Liver (tissue), 3 donors: ENCODE data around the gene PTGIS.

Experiments used
- ATF3 ChIP-seq: IDR thresholded peaks from 2 replicates; pipeline ENCODE4 v1.6.1; 2016; ENCODE audit warnings: antibody characterized with exemption
- TF ChIP-seq, protein P1 (sequence below): fragments of 150-350 bp; IDR thresholded peaks from 2 replicates; pipeline ENCODE4 v1.5.1; 2017; ENCODE audit warnings: improper control_type of control experiment, low read depth, low read length; ENCODE audit not compliant: missing input control
- donor health status: healthy.
- donor health status: healthy.

DNA sequence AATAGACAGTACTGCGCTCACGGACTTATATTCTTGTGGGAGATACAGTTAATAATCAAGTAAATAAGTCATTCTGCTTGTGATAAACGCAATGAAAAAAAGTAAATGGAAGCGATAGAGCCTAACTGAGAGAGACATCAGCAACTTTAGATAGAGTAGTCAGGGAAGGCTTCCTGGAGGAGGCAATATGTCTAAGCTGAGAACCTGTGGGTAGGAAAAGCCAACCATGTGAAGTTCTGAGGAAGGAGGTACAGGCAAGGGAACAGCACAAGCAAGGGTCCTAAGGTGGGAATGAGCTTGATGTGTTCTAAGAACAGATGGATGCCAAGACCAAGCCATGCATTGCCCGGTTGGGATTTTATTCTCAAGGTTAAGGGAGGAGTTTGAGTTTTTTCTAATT, 78.2 kb downstream of the PTGIS start:
- TF ChIP-seq ATF3 = no peak
- TF ChIP-seq, protein P1, sequence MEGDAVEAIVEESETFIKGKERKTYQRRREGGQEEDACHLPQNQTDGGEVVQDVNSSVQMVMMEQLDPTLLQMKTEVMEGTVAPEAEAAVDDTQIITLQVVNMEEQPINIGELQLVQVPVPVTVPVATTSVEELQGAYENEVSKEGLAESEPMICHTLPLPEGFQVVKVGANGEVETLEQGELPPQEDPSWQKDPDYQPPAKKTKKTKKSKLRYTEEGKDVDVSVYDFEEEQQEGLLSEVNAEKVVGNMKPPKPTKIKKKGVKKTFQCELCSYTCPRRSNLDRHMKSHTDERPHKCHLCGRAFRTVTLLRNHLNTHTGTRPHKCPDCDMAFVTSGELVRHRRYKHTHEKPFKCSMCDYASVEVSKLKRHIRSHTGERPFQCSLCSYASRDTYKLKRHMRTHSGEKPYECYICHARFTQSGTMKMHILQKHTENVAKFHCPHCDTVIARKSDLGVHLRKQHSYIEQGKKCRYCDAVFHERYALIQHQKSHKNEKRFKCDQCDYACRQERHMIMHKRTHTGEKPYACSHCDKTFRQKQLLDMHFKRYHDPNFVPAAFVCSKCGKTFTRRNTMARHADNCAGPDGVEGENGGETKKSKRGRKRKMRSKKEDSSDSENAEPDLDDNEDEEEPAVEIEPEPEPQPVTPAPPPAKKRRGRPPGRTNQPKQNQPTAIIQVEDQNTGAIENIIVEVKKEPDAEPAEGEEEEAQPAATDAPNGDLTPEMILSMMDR = no peak
